ENCODE measurements around the gene ANAPC2.

Gene ANAPC2

GRCh38 chr9:137134191-137134590, 54.2 kb downstream of the ANAPC2 start:
- Histone ChIP-seq H3K27ac (no peak overlapping the region), H3K4me1 (peaks cover 41% of the 10 kb centered on the region), H3K4me2 (no peak overlapping the region), H3K9me3 (no peaks in the 10 kb centered on the region), H3K27me3 (peaks cover 52% of the 10 kb centered on the region), H4K20me1 (peaks cover 15% of the 10 kb centered on the region), H3K36me3 (no peaks in the 10 kb centered on the region), H3K9ac (no peak overlapping the region), H3K4me3 (no peak overlapping the region)
- no peak for TF ChIP-seq Cebpa-rat (IDR thresholded peaks at IDR 0.05)

- no peak for TF ChIP-seq Cebpa-rat (IDR thresholded peaks at IDR 0.05)
- Histone ChIP-seq H3K36me3 (no peaks in the 10 kb centered on the region), H3K9ac (peak overlapping the region; percentile 89), H4K20me1 (no peaks in the 10 kb centered on the region), H3K27me3 (peaks cover 12% of the 10 kb centered on the region; the same call in 1 of the 2 replicates), H3K4me3 (peak overlapping the region; percentile 82), H3K4me2 (peak overlapping the region; percentile 91), H3K9me3 (no peaks in the 10 kb centered on the region), H3K4me1 (peaks cover 51% of the 10 kb centered on the region), H3K27ac (peak overlapping the region; percentile 92)
These were observed 58.1 kb downstream of the ANAPC2 start for GRCh38 chr9:137130176-137130755.

GRCh38 chr9:137129456-137130175, 58.7 kb downstream of the ANAPC2 start:
- H3K4me2 ChIP-seq = peak overlapping the region; percentile 91
- peak overlapping the region; percentile 92 for H3K27ac ChIP-seq
- peak overlapping the region; percentile 82 for H3K4me3 ChIP-seq
- no peaks in the 10 kb centered on the region for H3K36me3 ChIP-seq
- peak overlapping the region; percentile 89 for H3K9ac ChIP-seq
- no peaks in the 10 kb centered on the region for H4K20me1 ChIP-seq
- H3K4me1 ChIP-seq = peaks cover 57% of the 10 kb centered on the region
- H3K9me3 ChIP-seq = no peaks in the 10 kb centered on the region
- TF ChIP-seq Cebpa-rat (IDR thresholded peaks at IDR 0.05) = no peak
- H3K27me3 ChIP-seq = peaks cover 6% of the 10 kb centered on the region; the same call in 1 of the 2 replicates

- Histone ChIP-seq H4K20me1 (no peaks in the 10 kb centered on the region), H3K27me3 (no peaks in the 10 kb centered on the region; the same call in 1 of the 2 replicates), H3K4me1 (peaks cover 64% of the 10 kb centered on the region), H3K36me3 (no peaks in the 10 kb centered on the region), H3K4me2 (peak overlapping the region; percentile 91), H3K9ac (peak overlapping the region; percentile 89), H3K4me3 (peak overlapping the region; percentile 82), H3K9me3 (no peaks in the 10 kb centered on the region), H3K27ac (peak overlapping the region; percentile 92)
- no peak for TF ChIP-seq Cebpa-rat (IDR thresholded peaks at IDR 0.05)
These were observed 59.4 kb downstream of the ANAPC2 start for GRCh38 chr9:137128862-137129455.

GRCh38 chr9:137128158-137128861, 60.0 kb downstream of the ANAPC2 start:
- TF ChIP-seq Cebpa-rat (IDR thresholded peaks at IDR 0.05) = no peak
- peak overlapping the region; percentile 91 for H3K4me2 ChIP-seq
- no peaks in the 10 kb centered on the region for H3K9me3 ChIP-seq
- no peaks in the 10 kb centered on the region for H3K36me3 ChIP-seq
- H3K27me3 ChIP-seq = no peaks in the 10 kb centered on the region; the same call in 1 of the 2 replicates
- peak overlapping the region; percentile 92 for H3K27ac ChIP-seq
- H3K4me3 ChIP-seq = peak overlapping the region; percentile 82
- no peaks in the 10 kb centered on the region for H4K20me1 ChIP-seq
- H3K9ac ChIP-seq = peak overlapping the region; percentile 89
- peaks cover 71% of the 10 kb centered on the region for H3K4me1 ChIP-seq

DNA sequence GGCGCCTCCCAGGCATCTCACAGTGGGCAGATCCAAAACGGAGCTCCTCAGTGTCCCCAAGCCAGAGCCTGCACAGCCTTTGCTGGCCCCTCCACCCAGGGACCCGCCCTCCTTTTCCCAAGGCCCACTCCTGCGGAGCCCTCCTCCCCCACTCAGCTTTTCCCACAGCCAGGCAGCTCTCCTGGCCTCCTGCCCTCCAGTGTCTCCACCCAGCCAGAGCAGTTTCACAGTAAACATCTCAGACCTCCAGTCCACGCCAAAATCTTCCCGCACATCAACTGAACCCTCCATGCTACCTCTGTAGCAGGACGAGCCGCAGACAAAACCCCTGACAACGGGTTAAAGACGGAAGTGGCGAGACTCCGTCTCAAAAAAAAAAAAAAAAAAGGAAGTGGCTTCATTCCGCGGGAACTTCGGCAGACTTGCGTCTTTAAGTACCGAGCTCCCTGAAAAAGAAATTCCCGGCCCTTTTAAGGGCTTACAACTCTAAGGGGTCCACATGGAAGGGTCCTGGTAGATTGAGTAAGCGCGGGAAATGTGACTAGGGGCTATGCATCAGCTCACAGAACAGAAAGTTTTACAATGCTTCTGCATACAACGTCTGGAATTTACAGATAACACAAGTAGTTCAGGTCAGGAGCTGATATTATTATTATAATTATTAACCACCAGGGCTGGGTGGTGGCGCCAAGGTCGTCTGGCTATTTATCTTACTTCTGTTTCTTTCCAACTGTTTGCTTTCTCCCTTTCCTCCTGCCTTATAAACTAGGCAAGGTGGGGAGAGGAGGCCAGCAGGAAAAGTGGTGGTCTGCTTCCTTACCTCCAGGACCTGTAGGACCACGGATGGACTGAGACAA, 60.8 kb downstream of the ANAPC2 start:
- H3K4me3 ChIP-seq = peak overlapping the region; percentile 82
- H3K4me2 ChIP-seq = peak overlapping the region; percentile 91
- peak overlapping the region; percentile 92 for H3K27ac ChIP-seq
- peaks cover 78% of the 10 kb centered on the region for H3K4me1 ChIP-seq
- no peaks in the 10 kb centered on the region for H3K9me3 ChIP-seq
- H3K9ac ChIP-seq = peak overlapping the region; percentile 89
- H3K27me3 ChIP-seq = no peaks in the 10 kb centered on the region
- no peak for TF ChIP-seq Cebpa-rat (IDR thresholded peaks at IDR 0.05)
- no peaks in the 10 kb centered on the region for H3K36me3 ChIP-seq
- no peaks in the 10 kb centered on the region for H4K20me1 ChIP-seq

- peaks cover 84% of the 10 kb centered on the region for H3K4me1 ChIP-seq
- H3K36me3 ChIP-seq = no peaks in the 10 kb centered on the region
- H4K20me1 ChIP-seq = no peaks in the 10 kb centered on the region
- peak overlapping the region; percentile 82 for H3K4me3 ChIP-seq
- no peaks in the 10 kb centered on the region for H3K27me3 ChIP-seq
- H3K27ac ChIP-seq = peak overlapping the region; percentile 92
- no peak for TF ChIP-seq Cebpa-rat (IDR thresholded peaks at IDR 0.05)
- H3K4me2 ChIP-seq = peak overlapping the region; percentile 91
- peak overlapping the region; percentile 89 for H3K9ac ChIP-seq
- H3K9me3 ChIP-seq = no peaks in the 10 kb centered on the region
These were observed 61.6 kb downstream of the ANAPC2 start for GRCh38 chr9:137126786-137127185.

Data from BLaER1 (cell line).